NOMO-1 treated with dmso at 0.1 percent for 144 hours (cell line): ENCODE measurements around the gene ZNF3.

Source experiments
- DNase-seq: peaks from one replicate; lab custom pipeline; 2025; ENCODE audit not compliant: unreplicated experiment; lab: John Stamatoyannopoulos, UW

ZNF3 gene

DNA sequence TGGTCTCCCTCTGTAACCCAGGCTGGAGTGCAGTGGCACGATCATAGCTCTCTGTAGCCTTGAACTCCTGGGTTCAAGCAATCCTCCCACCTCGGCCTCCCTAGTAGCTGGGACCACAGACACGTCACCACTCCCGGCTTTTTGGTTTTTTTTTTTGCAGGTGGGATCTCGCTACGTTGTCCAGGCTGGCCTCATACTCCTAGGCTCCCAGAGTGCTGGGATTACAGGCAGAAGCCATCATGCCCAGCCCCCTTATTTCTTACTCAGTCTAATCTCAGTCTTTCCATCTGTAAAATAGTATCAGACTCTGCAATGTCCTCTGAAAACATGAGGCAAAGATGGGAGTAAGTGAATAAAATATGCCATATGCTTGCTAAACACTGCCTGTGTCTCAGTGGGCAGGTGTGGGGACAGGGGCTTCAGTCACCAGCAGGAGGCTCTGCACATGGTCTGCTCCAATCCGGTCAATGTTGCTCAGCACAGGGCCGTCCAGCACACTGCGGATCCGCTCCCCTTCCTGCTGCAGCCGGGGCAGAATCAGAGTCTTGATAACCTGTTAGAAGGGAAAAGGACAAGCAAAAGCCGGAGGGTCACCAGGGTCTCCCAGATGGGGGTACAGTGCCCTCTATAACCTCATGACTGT is 28.1 kb upstream of the ZNF3 start:
- DNase-seq, result no peak

DNA sequence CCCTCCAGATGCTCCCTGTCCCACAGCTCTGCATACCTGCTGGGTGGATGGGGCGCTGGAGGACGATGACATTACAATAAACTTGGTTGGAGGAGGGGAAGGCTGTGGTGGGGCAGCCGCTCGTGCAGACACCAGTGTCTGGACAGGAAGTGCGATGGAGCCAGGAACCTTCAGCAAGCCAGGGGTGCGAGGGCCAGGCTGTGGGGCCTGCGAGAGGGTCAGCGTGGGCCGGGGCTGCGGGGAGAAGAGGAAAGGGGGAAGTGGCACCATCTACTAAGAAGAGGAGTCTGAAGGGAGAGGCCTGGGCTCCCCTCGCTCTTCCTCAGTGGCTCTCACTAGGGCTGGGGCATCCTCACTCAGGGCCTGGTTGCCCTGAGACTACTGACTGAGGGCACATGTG is 26.4 kb upstream of the ZNF3 start:
- no peak for DNase-seq

DNA sequence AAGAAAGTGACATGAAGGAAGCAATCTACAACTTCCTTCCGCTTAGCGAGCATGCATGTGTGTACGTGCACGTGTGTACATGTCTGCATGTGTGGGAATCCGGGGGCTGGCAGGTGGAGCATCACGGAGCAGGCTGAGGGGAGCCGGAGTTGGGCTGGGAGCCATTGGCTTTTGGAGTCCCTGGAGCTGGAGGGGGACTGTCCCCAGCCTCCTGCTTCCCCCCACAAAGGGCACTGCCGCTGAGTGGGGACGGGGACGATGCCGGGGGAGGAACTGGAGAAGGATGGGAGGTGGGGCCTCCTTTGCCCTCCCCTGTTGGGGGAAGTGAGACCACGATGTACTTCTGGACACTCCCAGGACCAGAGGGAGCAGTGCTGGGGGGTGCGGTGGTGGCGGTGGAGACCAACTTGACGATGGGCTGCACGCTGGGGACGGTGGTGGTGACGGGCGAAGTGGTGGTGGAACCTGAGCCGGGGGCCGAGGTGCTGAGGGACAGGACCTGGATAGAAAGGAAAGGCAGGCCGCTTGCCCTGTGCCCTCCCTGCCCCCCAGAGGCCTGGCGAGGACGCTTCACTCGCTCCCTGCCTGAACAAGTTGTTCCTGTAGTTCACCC is 25.7 kb upstream of the ZNF3 start:
- no peak for DNase-seq

DNA sequence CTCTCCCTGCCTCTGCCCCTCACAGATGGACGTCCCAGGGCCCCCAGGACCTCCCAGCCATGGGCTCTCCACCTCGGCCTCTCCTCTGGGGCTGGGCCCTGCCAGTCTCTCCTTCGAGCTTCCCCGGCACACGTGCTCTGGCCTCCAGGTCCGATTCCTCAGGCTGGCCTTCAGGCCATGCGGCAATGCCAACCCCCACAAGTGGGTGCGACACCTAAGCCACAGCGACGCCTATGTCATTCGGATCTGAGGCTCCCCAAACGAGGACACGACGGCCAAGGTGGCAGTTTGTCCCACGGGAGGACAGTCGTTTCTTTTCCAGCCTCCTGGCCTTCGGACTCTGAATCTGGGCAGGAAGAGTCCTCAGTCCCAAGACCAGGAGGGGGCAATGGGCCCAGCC is 25.1 kb upstream of the ZNF3 start:
- no peak for DNase-seq

DNA sequence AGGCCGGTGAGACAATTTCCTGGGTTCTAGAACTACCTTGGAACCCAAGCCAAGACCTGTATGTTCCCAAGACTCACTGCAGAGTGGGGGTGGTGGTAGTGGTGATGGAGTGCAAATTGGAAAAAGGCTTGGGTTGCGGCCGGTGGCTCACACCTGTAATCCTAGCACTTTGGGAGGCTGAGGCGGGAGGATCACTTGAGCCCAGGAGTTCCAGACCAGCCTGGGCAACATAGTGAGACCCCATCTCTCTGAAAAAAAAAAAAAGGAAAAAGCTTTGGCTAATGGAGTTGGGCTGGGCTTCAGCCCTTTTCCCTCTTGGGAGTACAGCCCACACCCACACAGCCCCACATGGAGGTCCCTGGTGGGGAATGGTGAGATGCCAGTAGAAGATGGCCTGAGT is 24.0 kb upstream of the ZNF3 start:
- no peak for DNase-seq

DNA sequence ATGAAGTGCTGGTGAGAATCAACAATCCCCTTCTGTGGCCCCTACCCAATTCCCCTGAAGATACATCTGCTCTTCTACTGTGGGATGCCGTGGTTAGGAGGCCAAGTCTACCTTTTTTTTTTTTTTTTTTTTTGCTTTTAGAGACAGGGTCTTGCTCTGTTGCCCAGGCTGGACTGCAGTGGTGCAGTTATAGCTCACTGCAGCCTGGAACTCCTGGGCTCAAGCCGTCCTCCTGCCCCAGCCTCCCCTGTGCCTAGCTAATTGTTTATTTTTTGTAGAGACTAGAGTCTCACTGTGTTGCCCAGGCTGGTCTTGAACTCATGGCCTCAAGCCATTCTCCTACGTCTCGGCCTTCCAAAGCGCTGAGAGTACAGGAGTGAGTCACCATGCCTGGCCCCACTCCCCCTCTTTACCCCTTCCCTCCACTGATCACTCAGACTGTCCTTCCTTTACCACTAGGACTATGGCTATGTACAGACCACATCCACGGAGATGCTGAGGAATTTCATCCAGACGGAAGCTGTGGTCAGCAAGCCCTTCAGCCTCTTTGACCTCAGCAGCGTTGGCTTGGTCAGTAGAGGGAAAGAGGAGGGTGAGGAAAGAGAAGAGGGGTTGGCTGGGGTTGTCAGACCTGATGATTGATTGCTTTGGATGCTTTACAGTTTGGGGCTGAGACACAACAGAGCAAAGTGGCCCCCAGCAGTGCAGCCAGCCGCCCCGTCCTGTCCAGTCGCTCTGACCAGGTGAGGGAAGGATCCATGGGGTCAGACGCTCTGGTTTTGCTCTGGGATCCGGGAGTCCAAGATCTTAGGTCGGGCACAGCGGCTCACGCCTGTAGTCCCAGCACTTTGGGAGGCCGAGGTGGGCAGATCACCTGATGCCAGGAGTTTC is 21.7 kb upstream of the ZNF3 start:
- DNase-seq, result no peak

DNA sequence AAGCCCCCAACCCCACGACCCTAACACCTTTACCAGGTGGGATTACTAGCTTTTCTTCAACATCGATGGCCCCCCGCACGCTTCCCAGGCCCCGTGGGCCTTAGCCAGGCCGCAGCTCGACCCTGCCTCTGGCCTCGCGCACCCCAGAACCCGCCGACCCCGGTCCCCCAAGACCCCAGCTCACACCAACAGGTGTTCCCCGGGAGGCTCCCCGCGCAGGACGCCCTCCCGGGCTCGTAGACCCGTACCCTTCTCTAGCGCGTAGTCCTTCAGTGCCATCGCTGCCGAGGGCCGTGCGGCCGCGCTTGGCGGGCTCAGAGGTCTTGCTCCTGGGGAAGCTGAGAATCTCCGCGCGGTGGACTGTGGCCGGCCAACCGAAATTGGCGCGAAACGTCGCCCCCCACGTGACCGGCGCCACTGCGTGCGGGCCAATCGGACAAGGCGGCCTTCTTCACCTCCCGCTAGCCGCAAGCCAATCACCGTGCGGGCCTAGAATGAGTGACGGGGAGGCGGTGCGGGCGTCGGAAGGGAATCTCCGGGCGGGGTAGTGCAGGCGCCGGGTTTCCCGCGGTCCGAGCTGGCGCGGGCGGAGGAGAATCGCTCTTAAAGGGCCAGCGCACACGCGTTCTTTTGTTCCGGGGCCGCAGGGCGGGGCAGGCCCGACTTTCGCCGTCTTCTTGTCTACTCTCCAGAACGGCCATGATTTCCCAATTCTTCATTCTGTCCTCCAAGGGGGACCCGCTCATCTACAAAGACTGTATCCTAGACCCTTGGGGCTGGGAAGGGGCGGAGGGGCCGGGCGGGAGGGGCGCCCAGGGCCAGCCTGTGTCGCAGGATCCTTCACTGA is 19.7 kb upstream of the ZNF3 start, which contains the start of the genes AP4M1 and MCM7:
Gene AP4M1, plus strand, starts transcription at position 628 of the 847 bp plus-strand sequence. Its CDS starts 72 bp downstream, at position 700.
Gene MCM7, minus strand, starts transcription at position 382 of the 847 bp plus-strand sequence. Its CDS starts 103 bp downstream, at position 279.
- DNase-seq, result peak; percentile 100

DNA sequence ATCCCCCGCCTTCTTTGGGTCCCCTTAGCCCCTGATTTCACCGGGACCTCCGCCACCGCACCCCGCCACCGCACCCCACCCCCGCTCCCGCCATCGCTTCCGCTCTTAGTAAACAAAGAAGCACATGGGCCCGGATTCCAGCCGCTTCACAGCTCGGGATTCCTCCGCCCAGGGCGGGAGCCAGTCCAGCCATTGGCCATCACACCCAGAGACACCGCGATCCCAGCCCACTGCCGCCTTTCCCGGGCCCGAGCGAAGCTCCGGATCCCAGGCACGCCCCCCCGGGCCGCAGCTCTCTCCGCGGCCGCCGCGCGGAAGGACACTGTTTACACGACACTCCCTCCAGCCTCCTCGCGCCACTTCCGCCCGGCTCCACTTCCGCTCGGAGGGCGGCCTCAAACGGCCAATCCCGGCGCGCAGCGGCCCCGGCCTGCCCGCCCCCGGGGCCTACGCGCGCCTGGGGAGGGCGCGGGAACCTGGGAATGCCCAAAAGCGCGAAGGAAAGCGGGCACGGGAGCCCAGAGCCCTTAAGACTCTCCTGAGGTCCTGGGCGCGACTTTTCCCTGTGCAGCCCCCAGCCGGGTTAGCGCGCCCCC is 19.0 kb upstream of the ZNF3 start:
- DNase-seq, result peak; percentile 86

DNA sequence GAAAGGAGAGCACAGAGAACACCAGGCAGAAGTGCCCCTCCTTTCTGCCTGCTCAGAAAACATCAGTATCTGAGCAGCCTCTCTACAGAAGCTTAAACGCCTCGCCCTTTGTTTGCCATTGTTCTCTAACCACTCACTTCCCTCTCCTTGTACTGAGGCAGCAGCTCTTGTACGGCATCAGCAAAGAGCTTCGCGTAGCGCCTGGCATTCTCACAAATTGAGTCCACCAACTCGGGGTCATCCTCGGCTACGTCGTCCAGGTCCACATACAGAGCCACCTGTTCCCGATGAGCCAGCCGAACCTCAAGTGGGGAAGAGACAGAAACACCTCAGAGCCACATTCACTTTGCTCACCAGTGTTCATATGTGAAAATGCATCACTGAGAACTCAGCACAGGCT is 17.9 kb upstream of the ZNF3 start:
- no peak for DNase-seq

DNA sequence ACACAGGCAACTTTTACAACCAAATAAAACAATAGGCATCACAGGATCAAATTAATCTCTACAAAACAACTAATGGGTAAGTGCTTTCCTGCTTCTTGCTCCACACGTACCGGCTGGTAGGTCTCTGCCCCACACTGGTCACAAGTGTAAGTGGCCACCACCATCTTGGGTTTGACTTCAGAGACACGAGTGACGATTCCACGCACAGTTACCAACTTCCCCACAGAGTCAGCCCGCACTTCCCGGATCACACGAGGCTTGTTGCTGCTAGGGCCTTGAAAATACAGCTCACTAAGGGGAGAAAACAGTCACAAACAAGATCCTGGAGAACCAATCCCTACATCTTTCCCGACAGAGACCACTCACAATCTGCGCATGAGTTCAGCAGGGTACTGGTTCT is 17.4 kb upstream of the ZNF3 start:
- no peak for DNase-seq

DNA sequence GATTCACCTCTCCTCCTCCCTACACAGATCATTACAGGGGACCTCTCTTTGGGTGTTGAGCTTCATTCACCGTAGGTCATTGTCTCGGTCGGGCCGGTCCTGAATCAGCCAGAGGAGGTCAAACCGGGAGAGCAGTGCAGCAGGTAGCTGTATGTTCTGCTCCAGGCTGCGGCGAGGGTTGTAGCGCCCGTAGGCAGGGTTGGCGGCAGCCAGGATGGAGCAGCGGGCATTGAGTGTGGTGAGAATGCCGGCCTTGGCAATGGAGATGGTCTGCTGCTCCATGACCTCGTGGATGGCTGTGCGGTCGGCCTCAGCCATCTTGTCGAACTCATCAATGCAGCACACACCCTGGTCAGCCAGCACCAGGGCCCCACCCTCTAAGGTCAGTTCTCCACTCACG is 14.2 kb upstream of the ZNF3 start:
- no peak for DNase-seq

DNA sequence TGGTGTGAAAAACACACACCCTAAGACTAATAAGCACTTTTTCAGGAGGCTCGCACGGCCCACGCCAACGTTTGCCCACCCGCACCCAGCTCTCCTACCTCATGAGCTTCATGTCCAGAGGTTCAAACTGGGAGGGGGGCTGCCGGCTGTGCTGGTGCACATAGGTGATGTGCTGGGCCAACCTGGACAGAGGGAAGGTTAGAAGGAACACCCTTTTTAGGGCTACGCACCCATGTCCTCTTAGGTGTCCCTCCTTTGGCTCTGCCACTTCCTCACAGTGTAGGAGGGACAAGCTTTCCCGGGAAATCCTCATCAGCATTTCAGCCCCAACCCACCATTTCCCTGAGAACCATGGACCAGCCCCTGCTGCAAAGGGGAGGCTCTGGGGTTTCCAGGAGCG is 13.8 kb upstream of the ZNF3 start:
- DNase-seq, result no peak

DNA sequence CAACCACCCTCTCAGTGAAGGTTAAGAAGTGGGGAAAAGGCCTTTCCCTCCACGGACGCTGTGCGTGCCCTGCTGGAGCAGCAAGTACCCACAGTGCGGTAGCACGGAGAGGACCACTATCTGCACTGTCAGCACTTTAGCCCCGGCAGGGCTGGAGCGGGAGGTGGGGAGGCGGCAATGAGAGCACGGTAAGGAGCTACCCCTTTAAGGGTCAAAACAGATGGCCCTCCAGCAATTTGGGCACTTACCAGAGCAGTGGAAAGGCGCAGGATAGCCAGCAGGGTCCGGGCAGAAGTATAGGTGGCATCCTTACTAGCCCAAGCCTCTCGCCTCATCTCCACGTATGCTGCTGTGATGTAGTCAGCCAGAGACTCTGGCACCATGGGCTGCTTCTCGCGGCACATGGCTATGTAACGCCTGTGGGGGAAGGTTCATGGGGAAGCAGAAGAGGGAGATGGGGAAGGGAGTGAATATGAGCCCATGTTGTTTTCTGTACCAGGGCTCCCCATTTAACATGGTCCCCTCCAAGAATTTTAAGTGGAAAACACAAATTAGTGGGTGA is 12.5 kb upstream of the ZNF3 start:
- no peak for DNase-seq

DNA sequence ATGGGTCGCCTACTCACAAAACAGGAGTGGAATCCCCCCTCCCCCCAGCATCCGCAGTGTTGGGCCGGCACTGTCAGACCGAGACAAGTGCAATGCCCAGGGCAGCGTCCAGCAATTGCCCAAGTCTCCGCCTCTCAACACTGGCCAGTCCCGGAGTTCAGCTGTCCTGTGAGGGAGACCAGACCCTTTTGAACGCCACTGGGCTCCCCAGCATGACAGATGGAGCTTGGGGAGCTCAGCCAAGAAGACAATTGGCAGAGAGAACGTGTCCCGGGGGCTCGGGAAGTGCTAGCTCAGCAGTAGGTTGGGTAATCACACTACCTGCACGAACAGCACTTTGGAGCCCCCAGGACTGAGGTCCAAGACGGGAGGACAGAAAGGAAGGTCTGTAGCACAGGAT is 12.0 kb upstream of the ZNF3 start:
- no peak for DNase-seq

DNA sequence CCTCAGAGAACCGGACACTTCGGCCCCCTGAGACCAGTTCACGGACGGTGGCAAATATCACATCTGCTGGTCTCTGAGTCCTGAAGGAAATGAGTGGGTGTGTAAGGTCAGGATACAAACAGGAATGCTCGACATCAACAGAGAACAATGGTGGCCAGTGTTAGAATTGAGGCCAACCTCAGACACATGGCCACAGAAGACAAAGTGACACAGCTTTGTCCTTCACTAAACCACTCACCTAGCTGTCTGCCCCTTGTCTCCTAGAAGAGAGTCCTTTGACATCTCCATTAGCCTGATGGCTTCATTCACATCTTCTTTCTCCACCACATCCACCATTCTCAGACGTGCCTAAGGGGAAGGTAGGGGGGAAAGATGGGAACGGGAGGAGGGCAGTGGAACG is 11.5 kb upstream of the ZNF3 start:
- no peak for DNase-seq

DNA sequence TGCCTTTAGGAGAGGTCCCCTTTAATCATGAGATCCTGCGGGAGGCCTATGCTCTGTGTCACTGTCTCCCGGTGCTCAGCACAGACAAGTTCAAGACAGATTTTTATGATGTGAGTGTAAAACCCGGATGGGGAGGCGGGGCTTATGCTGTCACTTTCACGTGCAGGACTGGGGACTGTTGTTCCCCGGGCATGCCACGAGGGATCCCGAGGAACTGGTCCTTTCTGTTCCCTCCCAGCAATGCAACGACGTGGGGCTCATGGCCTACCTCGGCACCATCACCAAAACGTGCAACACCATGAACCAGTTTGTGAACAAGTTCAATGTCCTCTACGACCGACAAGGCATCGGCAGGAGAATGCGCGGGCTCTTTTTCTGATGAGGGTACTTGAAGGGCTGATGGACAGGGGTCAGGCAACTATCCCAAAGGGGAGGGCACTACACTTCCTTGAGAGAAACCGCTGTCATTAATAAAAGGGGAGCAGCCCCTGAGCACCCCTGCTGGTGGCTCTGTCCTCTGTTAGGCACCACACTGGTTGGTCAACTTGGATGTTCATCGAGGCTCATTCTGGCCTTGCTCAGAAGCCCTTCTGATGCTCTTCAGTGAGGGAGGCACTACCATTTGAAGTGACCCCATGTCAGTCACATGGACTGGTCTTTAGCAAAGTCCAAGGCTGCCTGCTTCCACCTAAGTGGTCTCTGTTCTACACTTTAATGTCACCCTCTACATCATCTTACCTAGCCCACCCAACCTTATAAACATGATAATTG is 10.1 kb upstream of the ZNF3 start:
- no peak for DNase-seq

DNA sequence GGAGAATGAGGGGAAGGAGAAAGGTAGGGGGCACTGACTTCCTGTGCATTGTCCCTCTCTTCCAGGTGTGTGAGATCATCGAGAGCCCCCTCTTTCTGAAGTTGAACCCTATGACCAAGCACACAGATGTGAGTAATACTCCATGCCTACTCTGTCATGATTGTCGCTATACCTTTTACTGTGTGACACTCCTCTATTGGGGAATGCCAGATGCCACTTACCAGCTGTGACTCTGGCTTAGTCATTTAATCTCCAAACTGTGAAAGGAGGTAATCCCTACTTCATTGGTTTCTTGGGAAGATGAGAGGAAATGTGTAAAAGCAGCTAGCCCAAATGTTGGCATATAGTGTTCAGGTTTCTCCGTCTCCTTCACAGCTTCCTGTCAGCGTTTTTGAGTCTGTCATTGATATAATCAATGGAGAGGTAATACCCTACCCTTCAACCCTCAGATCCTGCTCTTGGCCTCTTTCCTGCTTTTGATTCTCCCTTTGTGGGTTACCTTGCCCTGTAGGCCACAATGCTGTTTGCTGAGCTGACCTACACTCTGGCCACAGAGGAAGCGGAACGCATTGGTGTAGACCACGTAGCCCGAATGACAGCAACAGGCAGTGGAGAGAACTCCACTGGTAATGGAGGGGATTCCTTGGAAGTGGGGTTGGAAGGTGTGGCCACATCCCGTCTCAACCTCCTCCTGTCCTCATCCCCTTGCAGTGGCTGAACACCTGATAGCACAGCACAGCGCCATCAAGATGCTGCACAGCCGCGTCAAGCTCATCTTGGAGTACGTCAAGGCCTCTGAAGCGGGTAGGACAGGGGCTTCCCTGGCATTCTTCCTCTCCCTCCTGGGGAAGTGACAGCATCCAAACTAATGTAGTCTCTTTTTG is 9.2 kb upstream of the ZNF3 start:
- DNase-seq, result no peak

DNA sequence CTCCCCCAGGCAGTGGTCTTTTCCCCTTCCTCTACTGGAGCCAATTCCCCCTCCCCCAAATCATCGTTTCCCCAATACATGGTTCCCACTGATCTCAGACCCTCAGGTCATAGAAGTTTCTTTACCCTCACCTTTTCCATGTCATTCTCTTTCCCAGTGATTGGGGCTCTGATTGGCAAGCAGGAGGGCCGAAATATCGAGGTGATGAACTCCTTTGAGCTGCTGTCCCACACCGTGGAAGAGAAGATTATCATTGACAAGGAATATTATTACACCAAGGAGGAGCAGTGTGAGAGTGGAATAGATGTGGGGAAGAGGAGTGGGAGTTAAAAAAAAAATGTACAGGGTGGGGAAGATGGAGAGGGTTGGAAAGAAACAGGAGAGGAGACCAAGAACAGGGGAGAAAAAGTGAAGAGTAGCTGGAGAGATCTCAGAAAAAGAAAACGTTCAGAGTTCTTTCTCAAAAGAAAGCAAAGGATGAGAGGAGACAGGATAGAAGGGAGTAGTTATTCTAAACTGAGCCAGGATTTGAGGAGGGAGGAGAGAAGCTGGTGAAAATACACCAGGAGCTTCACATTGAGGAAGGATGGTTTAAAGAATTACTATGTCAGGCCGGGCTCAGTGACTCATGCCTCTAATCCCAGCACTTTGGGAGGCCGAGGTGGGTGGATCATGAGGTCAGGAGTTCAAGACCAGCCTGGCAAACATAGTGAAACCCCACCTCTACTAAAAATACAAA is 8.1 kb upstream of the ZNF3 start:
- DNase-seq, result no peak
